WTC11 (cell line): ENCODE data around the gene RASGRP4. TPM values are rescaled to one million over a fixed set of nuclear protein-coding genes. Genes with fewer than 3 reads are reported as not detected.

Experiments
- ATAC-seq: fragments of 200-7000 bp; cut with Tn5 transposase; 2 replicates; pipeline ENCODE4 v1.10.0; 2021; ENCODE audit warnings: mild to moderate bottlenecking, moderate library complexity
- CTCF ChIA-PET: fragments of 300-600 bp; sonication (Branson Sonifier 250); formaldehyde crosslinking; loops from one replicate; lab custom pipeline; 2021; ENCODE audit warnings: antibody characterized with exemption; lab: Charles Lee
- POLR2A ChIA-PET: fragments of 350-600 bp; sonication (Branson Sonifier 250); formaldehyde crosslinking; loops from one replicate; lab custom pipeline; 2021; ENCODE audit warnings: antibody characterized with exemption; lab: Charles Lee
- DNase-seq: peaks from one replicate; pipeline ENCODE4 v3.0.0; 2021; ENCODE audit warnings: low spot score
- H3K27ac Mint-ChIP-seq: 2 replicates; pipeline ENCODE4 v1.8.0; 2021; ENCODE audit warnings: mixed read lengths
- H3K27me3 Mint-ChIP-seq: 2 replicates; pipeline ENCODE4 v1.8.0; 2021; ENCODE audit warnings: low read depth, mild to moderate bottlenecking, moderate library complexity, mixed read lengths
- H3K36me3 Mint-ChIP-seq: 2 replicates; pipeline ENCODE4 v1.8.0; 2021; ENCODE audit warnings: mixed read lengths
- H3K4me1 Mint-ChIP-seq: 2 replicates; pipeline ENCODE4 v1.8.0; 2022; ENCODE audit warnings: mixed read lengths
- H3K4me3 Mint-ChIP-seq: 2 replicates; pipeline ENCODE4 v1.8.0; 2021; ENCODE audit warnings: mild to moderate bottlenecking, moderate library complexity, mixed read lengths
- H3K9me3 Mint-ChIP-seq: 2 replicates; pipeline ENCODE4 v1.8.0; 2021; ENCODE audit warnings: mixed read lengths
- CREM ChIP-seq: sonication (generic); formaldehyde crosslinking; IDR thresholded peaks from 2 replicates; pipeline ENCODE4 v1.8.1; 2022; ENCODE audit warnings: mild to moderate bottlenecking, missing genetic modification reagents, moderate library complexity
- ELF4 ChIP-seq: sonication (generic); formaldehyde crosslinking; IDR thresholded peaks from 2 replicates; pipeline ENCODE4 v1.8.1; 2022; ENCODE audit warnings: low read depth, mild to moderate bottlenecking, moderate library complexity, missing genetic modification reagents
- GRHL2 ChIP-seq: fragments of 250-450 bp; sonication (Bioruptor Pico); IDR thresholded peaks from 2 replicates; pipeline ENCODE4 v1.8.0; 2022; ENCODE audit warnings: mild to moderate bottlenecking, moderate library complexity; ENCODE audit not compliant: insufficient replicate concordance, severe bottlenecking
- JAZF1 ChIP-seq: fragments of 250-450 bp; sonication (Bioruptor Pico); IDR thresholded peaks from 2 replicates; pipeline ENCODE4 v1.9.0; 2021; ENCODE audit warnings: moderate library complexity, mild to moderate bottlenecking, inconsistent platforms
- KAT7 ChIP-seq: sonication (generic); formaldehyde crosslinking; IDR thresholded peaks from 2 replicates; pipeline ENCODE4 v1.8.1; 2023; ENCODE audit warnings: missing genetic modification reagents, mild to moderate bottlenecking, borderline replicate concordance
- NFATC4 ChIP-seq: fragments of 250-450 bp; sonication (Bioruptor Pico); IDR thresholded peaks from 2 replicates; pipeline ENCODE4 v1.9.0; 2021; ENCODE audit warnings: mild to moderate bottlenecking
- NFYB ChIP-seq: sonication (generic); formaldehyde crosslinking; conservative IDR thresholded peaks from 2 replicates; pipeline ENCODE4 v1.8.0; 2022; ENCODE audit warnings: low read depth, missing genetic modification reagents
- SOX15 ChIP-seq: fragments of 250-450 bp; sonication (Bioruptor Pico); IDR thresholded peaks from 2 replicates; pipeline ENCODE4 v1.9.0; 2021; ENCODE audit warnings: mild to moderate bottlenecking
- SP1 ChIP-seq: sonication (generic); formaldehyde crosslinking; conservative IDR thresholded peaks from 2 replicates; pipeline ENCODE4 v1.8.1; 2022; ENCODE audit warnings: missing genetic modification reagents
- TCF7 ChIP-seq: sonication (generic); formaldehyde crosslinking; IDR thresholded peaks from 2 replicates; pipeline ENCODE4 v1.8.0; 2022; ENCODE audit warnings: mild to moderate bottlenecking, low read depth, missing genetic modification reagents, moderate library complexity
- TEAD4 ChIP-seq: sonication (generic); formaldehyde crosslinking; IDR thresholded peaks from 2 replicates; pipeline ENCODE4 v1.8.0; 2022; ENCODE audit warnings: mild to moderate bottlenecking, missing genetic modification reagents
- ZNF138 ChIP-seq: sonication (generic); formaldehyde crosslinking; conservative IDR thresholded peaks from 2 replicates; pipeline ENCODE4 v1.8.1; 2022; ENCODE audit warnings: mild to moderate bottlenecking, moderate library complexity, missing genetic modification reagents
- ZNF219 ChIP-seq: sonication (generic); formaldehyde crosslinking; IDR thresholded peaks from 2 replicates; pipeline ENCODE4 v1.8.0; 2023; ENCODE audit warnings: missing genetic modification reagents, mild to moderate bottlenecking, borderline replicate concordance
- ZNF281 ChIP-seq: sonication (generic); formaldehyde crosslinking; IDR thresholded peaks from 2 replicates; pipeline ENCODE4 v1.8.0; 2023; ENCODE audit warnings: mild to moderate bottlenecking, missing genetic modification reagents
- ZNF416 ChIP-seq: fragments of 250-450 bp; sonication (Bioruptor Pico); IDR thresholded peaks from 2 replicates; pipeline ENCODE4 v1.9.0; 2021; ENCODE audit warnings: mild to moderate bottlenecking, inconsistent platforms
- ZNF512 ChIP-seq: sonication (generic); formaldehyde crosslinking; IDR thresholded peaks from 2 replicates; pipeline ENCODE4 v1.8.1; 2022; ENCODE audit warnings: missing genetic modification reagents, borderline replicate concordance
- total RNA-seq: library from RNA; stranded (reverse); gene quantifications from 3 replicates; pipeline ENCODE4 v1.2.3, GENCODE V29; 2021
- TF ChIP-seq, protein P1 (sequence below): sonication (generic); formaldehyde crosslinking; IDR thresholded peaks from 2 replicates; pipeline ENCODE4 v1.8.1; 2023; ENCODE audit warnings: mild to moderate bottlenecking, missing genetic modification reagents, borderline replicate concordance

The RASGRP4 gene
- total RNA-seq, 1 experiment from 2014 or later, result 2.5 TPM

GRCh38 chr19:38463365-38463764 lies 37.3 kb upstream of the RASGRP4 start:
- H3K36me3 Mint-ChIP-seq, result peaks cover 42% of the 10 kb centered on the region
- CTCF ChIA-PET, result interaction anchor here (0.6 kb wide), 1 partner anchor 212 kb away, joined by 3 read pairs; no protein-coding TSS in a partner anchor

DNA sequence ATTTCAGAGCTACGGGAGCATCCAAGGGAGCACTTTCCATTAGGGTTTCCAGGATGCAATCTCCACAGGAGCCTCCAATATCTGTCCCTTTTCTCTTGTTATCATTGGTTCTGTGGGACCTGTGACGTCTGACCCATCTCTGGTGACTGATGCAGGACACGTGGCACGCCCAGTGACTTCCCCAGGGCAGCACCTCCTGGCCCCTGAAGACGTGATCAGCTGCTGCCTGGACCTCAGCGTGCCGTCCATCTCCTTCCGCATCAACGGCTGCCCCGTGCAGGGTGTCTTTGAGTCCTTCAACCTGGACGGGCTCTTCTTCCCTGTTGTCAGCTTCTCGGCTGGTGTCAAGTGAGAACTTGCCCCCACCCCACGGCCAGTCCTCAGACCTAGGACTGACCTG lies 33.0 kb upstream of the RASGRP4 start:
- 0 out of 2 replicates have a peak, but pooled peaks cover 3% of the 10 kb centered on the region for H3K9me3 Mint-ChIP-seq
- no peaks in the 10 kb centered on the region for H3K4me1 Mint-ChIP-seq
- no peaks in the 10 kb centered on the region for H3K27me3 Mint-ChIP-seq
- ATAC-seq, result no peak
- TF ChIP-seq ZNF416 (CRISPR knock-in tag) (no peak), JAZF1 (no peak), TCF7 (CRISPR knock-in tag) (no peak), ELF4 (CRISPR knock-in tag) (no peak), ZNF281 (CRISPR knock-in tag) (no peak), SOX15 (CRISPR knock-in tag) (no peak)
- no peak overlapping the region for H3K27ac Mint-ChIP-seq
- no peak for DNase-seq
- ChIA-PET CTCF (interaction anchor here (0.9 kb wide), 1 partner anchor 56 kb away, joined by 3 read pairs; the partner anchor contains the start of gene FAM98C), POLR2A (no interaction called here)
- peaks cover 54% of the 10 kb centered on the region for H3K36me3 Mint-ChIP-seq
- H3K4me3 Mint-ChIP-seq, result no peak overlapping the region

More at GRCh38 chr19:38463365-38463764, 37.3 kb upstream of the RASGRP4 start:
- no peak for ATAC-seq
- POLR2A ChIA-PET, result interaction anchor here (0.7 kb wide), 1 partner anchor 43 kb away, joined by 11 read pairs; no protein-coding TSS in a partner anchor
- TF ChIP-seq GRHL2 (CRISPR knock-in tag) (no peak), CREM (CRISPR knock-in tag) (no peak), ZNF219 (no peak)
- no peaks in the 10 kb centered on the region for H3K4me1 Mint-ChIP-seq
- H3K27ac Mint-ChIP-seq, result no peak overlapping the region
- no peaks in the 10 kb centered on the region for H3K27me3 Mint-ChIP-seq
- 0 out of 2 replicates have a peak, but pooled peaks cover 3% of the 10 kb centered on the region for H3K9me3 Mint-ChIP-seq
- DNase-seq, result no peak
- no peak overlapping the region for H3K4me3 Mint-ChIP-seq

GRCh38 chr19:38457690-38458405 lies 31.8 kb upstream of the RASGRP4 start:
- ATAC-seq (no peak), DNase-seq (no peak)
- ChIA-PET POLR2A (no interaction called here), CTCF (interaction anchor here (0.6 to 0.9 kb wide), 2 partner anchors 55 to 229 kb away, joined by 3 read pairs; partner anchors contain the start of gene FAM98C)
- Mint-ChIP-seq H3K36me3 (peaks cover 54% of the 10 kb centered on the region), H3K27ac (no peak overlapping the region), H3K4me3 (no peak overlapping the region), H3K27me3 (no peaks in the 10 kb centered on the region), H3K4me1 (peaks cover 4% of the 10 kb centered on the region), H3K9me3 (0 out of 2 replicates have a peak, but pooled peaks cover 3% of the 10 kb centered on the region)
- TF ChIP-seq SP1 (CRISPR knock-in tag) (no peak), ZNF512 (CRISPR knock-in tag) (no peak), TEAD4 (CRISPR knock-in tag) (no peak), NFATC4 (CRISPR knock-in tag) (no peak), ELF4 (CRISPR knock-in tag) (no peak), ZNF138 (CRISPR knock-in tag) (no peak), KAT7 (no peak), NFYB (CRISPR knock-in tag) (no peak)
- TF ChIP-seq, protein P1, sequence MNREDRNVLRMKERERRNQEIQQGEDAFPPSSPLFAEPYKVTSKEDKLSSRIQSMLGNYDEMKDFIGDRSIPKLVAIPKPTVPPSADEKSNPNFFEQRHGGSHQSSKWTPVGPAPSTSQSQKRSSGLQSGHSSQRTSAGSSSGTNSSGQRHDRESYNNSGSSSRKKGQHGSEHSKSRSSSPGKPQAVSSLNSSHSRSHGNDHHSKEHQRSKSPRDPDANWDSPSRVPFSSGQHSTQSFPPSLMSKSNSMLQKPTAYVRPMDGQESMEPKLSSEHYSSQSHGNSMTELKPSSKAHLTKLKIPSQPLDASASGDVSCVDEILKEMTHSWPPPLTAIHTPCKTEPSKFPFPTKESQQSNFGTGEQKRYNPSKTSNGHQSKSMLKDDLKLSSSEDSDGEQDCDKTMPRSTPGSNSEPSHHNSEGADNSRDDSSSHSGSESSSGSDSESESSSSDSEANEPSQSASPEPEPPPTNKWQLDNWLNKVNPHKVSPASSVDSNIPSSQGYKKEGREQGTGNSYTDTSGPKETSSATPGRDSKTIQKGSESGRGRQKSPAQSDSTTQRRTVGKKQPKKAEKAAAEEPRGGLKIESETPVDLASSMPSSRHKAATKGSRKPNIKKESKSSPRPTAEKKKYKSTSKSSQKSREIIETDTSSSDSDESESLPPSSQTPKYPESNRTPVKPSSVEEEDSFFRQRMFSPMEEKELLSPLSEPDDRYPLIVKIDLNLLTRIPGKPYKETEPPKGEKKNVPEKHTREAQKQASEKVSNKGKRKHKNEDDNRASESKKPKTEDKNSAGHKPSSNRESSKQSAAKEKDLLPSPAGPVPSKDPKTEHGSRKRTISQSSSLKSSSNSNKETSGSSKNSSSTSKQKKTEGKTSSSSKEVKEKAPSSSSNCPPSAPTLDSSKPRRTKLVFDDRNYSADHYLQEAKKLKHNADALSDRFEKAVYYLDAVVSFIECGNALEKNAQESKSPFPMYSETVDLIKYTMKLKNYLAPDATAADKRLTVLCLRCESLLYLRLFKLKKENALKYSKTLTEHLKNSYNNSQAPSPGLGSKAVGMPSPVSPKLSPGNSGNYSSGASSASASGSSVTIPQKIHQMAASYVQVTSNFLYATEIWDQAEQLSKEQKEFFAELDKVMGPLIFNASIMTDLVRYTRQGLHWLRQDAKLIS (CRISPR knock-in tag), result no peak
